DOHH2 (cell line): ENCODE measurements around the gene PLSCR3.

Experiments
- CTCF ChIP-seq: fragments of 200-600 bp; sonication (generic); IDR thresholded peaks from one replicate; pipeline ENCODE4 v1.5.1; 2014; ENCODE audit warnings: antibody characterized with exemption, mild to moderate bottlenecking, low read depth, low read length; ENCODE audit not compliant: poor library complexity, severe bottlenecking
- EZH2phosphoT487 ChIP-seq: fragments of 200-600 bp; sonication (generic); IDR thresholded peaks from 2 replicates; pipeline ENCODE4 v1.6.1; 2017; ENCODE audit warnings: borderline replicate concordance, mild to moderate bottlenecking, antibody characterized with exemption, low read length, moderate library complexity, mixed read lengths

DNA sequence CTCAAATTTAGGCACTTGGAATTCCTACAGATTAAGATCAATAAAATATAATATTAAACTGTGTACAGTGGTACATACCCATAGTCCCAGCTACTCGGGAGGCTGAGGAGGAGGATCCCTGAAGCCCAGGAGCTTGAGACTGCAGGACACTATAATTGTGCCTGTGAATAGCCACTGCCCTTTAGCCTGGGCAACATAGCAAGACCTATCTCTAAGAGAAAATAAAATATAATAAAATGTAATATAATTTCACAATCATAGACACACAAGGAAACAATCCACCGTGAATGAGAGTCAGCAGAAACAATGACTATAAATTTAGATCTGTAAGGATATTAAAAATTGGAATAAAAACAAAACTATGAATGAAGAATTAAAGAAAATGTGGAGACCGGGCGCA, 23.5 kb downstream of the PLSCR3 start:
- TF ChIP-seq CTCF = no peak
- TF ChIP-seq EZH2phosphoT487 = no peak
